IPS-15b (cell line): Measurements from ENCODE around the gene EIPR1.

Experiments used
- H3K27me3 ChIP-seq: one replicate; pipeline ENCODE4 v1.6.1; 2013; ENCODE audit warnings: low read length; ENCODE audit not compliant: control insufficient read depth, insufficient read depth
- H3K36me3 ChIP-seq: one replicate; pipeline ENCODE4 v1.6.1; 2013; ENCODE audit warnings: low read length; ENCODE audit not compliant: control insufficient read depth, insufficient read depth
- H3K4me1 ChIP-seq: one replicate; pipeline ENCODE4 v1.6.1; 2013; ENCODE audit warnings: mild to moderate bottlenecking, low read length; ENCODE audit not compliant: control insufficient read depth, insufficient read depth
- H3K4me3 ChIP-seq: one replicate; pipeline ENCODE4 v1.5.1; 2013; ENCODE audit warnings: low read depth, low read length
- H3K9ac ChIP-seq: one replicate; pipeline ENCODE4 v1.6.1; 2013; ENCODE audit warnings: low read depth, mild to moderate bottlenecking, low read length
- H3K9me3 ChIP-seq: one replicate; pipeline ENCODE4 v1.6.1; 2013; ENCODE audit warnings: mild to moderate bottlenecking, low read length; ENCODE audit not compliant: control insufficient read depth, insufficient read depth

The EIPR1 gene

GRCh38 chr2:3329491-3329890 lies 48.1 kb downstream of the EIPR1 start:
- Histone ChIP-seq H3K36me3 (peaks cover 15% of the 10 kb centered on the region), H3K4me1 (no peaks in the 10 kb centered on the region), H3K4me3 (no peak overlapping the region), H3K9me3 (no peaks in the 10 kb centered on the region), H3K9ac (no peak overlapping the region), H3K27me3 (no peaks in the 10 kb centered on the region)

- H3K9ac ChIP-seq = no peak overlapping the region
- H3K4me3 ChIP-seq = no peak overlapping the region
- no peaks in the 10 kb centered on the region for H3K27me3 ChIP-seq
- no peaks in the 10 kb centered on the region for H3K4me1 ChIP-seq
- H3K9me3 ChIP-seq = no peaks in the 10 kb centered on the region
- peaks cover 9% of the 10 kb centered on the region for H3K36me3 ChIP-seq
These were observed 50.7 kb downstream of the EIPR1 start for GRCh38 chr2:3326871-3327270.

GRCh38 chr2:3326182-3326537 lies 51.5 kb downstream of the EIPR1 start:
- H3K4me1 ChIP-seq = no peaks in the 10 kb centered on the region
- no peaks in the 10 kb centered on the region for H3K9me3 ChIP-seq
- no peaks in the 10 kb centered on the region for H3K27me3 ChIP-seq
- H3K4me3 ChIP-seq = no peak overlapping the region
- peaks cover 9% of the 10 kb centered on the region for H3K36me3 ChIP-seq
- no peak overlapping the region for H3K9ac ChIP-seq

- Histone ChIP-seq H3K27me3 (no peaks in the 10 kb centered on the region), H3K36me3 (peaks cover 4% of the 10 kb centered on the region), H3K9ac (no peak overlapping the region), H3K4me1 (peaks cover 3% of the 10 kb centered on the region), H3K4me3 (no peak overlapping the region), H3K9me3 (no peaks in the 10 kb centered on the region)
These were observed 52.0 kb downstream of the EIPR1 start for GRCh38 chr2:3325458-3326181.

GRCh38 chr2:3324404-3325281 lies 53.0 kb downstream of the EIPR1 start:
- Histone ChIP-seq H3K9ac (no peak overlapping the region), H3K4me3 (no peak overlapping the region), H3K9me3 (no peaks in the 10 kb centered on the region), H3K27me3 (no peaks in the 10 kb centered on the region), H3K4me1 (peaks cover 3% of the 10 kb centered on the region), H3K36me3 (no peaks in the 10 kb centered on the region)

- Histone ChIP-seq H3K4me1 (peaks cover 3% of the 10 kb centered on the region), H3K9me3 (no peaks in the 10 kb centered on the region), H3K4me3 (no peak overlapping the region)
These were observed 53.6 kb downstream of the EIPR1 start for GRCh38 chr2:3324036-3324386.

GRCh38 chr2:3323360-3324035 lies 54.1 kb downstream of the EIPR1 start:
- H3K27me3 ChIP-seq = no peaks in the 10 kb centered on the region
- H3K4me1 ChIP-seq = peaks cover 3% of the 10 kb centered on the region
- H3K36me3 ChIP-seq = peaks cover 2% of the 10 kb centered on the region
- no peaks in the 10 kb centered on the region for H3K9me3 ChIP-seq
- H3K4me3 ChIP-seq = no peak overlapping the region
- no peak overlapping the region for H3K9ac ChIP-seq

More at GRCh38 chr2:3324036-3324386, 53.6 kb downstream of the EIPR1 start:
- Histone ChIP-seq H3K36me3 (no peaks in the 10 kb centered on the region), H3K27me3 (no peaks in the 10 kb centered on the region), H3K9ac (no peak overlapping the region)

GRCh38 chr2:3322311-3322970 lies 55.2 kb downstream of the EIPR1 start:
- Histone ChIP-seq H3K36me3 (peaks cover 7% of the 10 kb centered on the region), H3K27me3 (no peaks in the 10 kb centered on the region), H3K9me3 (no peaks in the 10 kb centered on the region), H3K4me3 (no peak overlapping the region), H3K9ac (no peak overlapping the region), H3K4me1 (peaks cover 3% of the 10 kb centered on the region)

- H3K36me3 ChIP-seq = peaks cover 13% of the 10 kb centered on the region
- H3K4me1 ChIP-seq = peaks cover 3% of the 10 kb centered on the region
- H3K9ac ChIP-seq = no peak overlapping the region
- H3K4me3 ChIP-seq = no peak overlapping the region
- H3K27me3 ChIP-seq = no peaks in the 10 kb centered on the region
- H3K9me3 ChIP-seq = no peaks in the 10 kb centered on the region
These were observed 55.8 kb downstream of the EIPR1 start for GRCh38 chr2:3321825-3322224.

- peaks cover 15% of the 10 kb centered on the region for H3K36me3 ChIP-seq
- no peak overlapping the region for H3K9ac ChIP-seq
- no peak overlapping the region for H3K4me3 ChIP-seq
- H3K27me3 ChIP-seq = no peaks in the 10 kb centered on the region
- H3K9me3 ChIP-seq = no peaks in the 10 kb centered on the region
- H3K4me1 ChIP-seq = peaks cover 3% of the 10 kb centered on the region
These were observed 56.6 kb downstream of the EIPR1 start for GRCh38 chr2:3320910-3321605.
